RPMI7951 (cell line): ENCODE data around the gene RPUSD3. TPM values are rescaled to one million over a fixed set of nuclear protein-coding genes. Genes with fewer than 3 reads are reported as not detected.

Experiments
- DNase-seq: peaks from one replicate; pipeline ENCODE4 v3.0.0-alpha.2; 2012; ENCODE audit warnings: low read depth
- total RNA-seq: library from RNA; depleted of rRNA; stranded (reverse); fragments of >200 nt; shearing (Covaris generic); gene quantifications from 2 replicates; pipeline ENCODE4 v1.2.3, GENCODE V29; 2014; rRNA removed

RPUSD3 gene
- total RNA-seq, 1 experiment from 2014 or later, result 49.5 TPM

DNA sequence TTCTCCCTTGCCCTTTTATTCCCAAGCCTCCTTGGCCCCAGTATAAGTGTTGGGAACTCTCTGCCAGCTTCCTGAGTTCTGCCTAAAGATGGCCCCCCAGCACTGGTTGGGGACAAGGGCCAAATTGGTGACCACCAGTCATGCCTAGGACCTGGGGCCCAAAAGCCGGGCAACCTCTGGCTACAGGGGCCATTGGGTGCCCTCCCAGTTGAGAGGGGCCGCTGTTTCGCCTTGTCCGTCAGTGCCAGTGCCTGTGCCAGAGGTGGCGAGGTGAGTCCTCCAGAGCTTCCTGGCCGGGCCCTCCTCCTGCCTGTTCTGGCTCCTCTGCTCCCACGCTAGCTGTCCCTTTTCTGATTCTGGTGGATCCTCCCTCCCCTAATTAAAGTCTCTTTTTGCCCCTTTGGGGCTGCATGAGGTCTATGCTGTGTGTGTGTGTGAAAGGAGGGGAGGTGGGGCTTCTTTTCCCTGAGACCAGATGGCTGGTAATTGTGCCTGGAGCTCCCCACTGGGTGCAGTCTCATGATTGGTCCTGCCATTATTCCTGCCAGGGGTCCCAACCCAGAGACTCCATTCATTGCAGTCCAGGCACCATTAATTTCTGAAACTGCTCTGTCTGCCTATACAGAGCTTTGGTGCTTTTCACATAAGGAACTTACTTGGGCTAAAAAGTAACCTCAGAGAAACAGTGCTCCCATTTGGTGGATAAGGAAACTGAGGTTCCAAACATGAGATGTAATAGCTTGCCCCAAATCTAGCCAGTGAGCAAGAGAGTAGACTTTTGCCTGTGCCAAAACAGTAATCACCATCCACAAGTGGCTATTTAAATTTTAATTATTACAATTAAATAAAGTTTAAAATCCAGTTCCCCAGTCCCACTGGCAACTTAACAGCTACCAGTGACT lies 36.9 kb downstream of the RPUSD3 start:
- no peak for DNase-seq

DNA sequence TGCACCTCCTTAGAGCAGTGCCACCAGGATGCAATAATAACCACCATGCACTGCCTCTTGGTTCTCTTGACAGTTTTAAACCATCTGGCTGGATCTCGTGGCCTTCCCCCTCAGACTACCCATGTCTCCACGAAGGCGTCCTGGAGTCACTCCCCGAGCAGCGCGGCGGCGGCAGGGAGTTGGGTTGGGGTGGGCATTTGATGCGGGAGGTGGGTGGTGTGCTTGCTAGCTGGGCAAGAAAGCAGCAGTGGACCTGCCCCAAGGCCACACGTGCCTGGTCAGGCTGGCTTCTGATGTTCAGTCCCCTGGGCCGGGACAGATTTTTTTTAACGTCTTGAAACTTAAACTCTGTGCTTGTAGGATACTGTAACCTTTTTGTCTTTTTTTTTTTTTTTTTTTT lies 37.7 kb downstream of the RPUSD3 start:
- DNase-seq, result no peak

DNA sequence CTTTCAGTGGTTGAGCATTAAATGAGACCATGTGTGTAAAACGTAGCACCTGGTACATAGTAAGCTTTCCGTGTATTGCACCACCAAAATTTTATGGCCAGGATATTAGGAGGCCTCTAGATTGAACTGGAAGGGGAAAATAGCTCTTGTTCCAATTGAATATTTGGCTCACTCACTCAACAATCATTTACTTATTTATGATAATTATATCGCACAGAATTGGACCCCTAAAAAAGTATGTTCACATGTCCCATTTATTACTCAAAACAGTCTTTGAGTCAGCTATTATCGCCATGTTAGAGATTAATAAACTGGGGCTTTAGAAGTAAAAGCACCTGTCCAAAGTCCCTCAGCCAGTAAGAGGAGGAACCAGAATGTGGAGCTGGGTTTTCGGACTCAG lies 38.8 kb downstream of the RPUSD3 start:
- DNase-seq, result no peak

DNA sequence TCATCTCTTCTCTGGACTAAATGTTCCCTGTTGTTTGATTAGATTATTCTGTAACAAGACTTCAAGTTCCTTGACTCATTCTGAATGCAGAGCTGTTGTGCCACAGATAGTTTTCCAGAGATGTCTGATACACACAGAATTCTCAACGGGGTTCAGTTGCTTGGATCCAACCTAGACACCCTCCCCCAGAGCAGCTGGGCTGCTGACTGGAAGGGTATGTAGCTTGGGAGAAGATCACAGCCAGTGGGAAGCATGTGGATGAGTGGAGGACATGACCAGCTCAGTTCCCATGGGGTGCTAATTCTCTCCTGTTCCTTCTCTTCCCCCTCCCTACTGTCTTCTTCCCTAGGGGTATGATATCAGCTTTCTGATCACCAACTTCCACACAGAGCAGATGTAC lies 40.3 kb downstream of the RPUSD3 start:
- DNase-seq, result no peak

DNA sequence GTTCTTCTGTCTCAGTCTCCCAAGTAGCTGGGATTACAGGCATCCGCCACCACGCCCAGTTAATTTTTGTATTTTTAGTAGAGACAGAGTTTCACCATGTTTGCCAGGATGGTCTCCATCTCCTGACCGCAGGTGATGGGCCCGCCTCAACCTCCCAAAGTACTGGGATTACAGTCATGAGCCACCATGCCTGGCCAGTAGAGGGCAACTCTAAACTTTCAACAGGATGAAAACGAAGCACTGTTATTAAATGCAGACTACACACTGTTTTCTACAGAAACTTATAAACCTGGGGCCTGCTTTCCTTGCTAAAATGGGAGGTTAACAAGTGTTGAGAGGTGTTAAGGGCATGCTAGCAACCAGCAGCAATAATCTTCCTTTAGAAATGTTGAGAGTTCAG lies 43.3 kb downstream of the RPUSD3 start:
- no peak for DNase-seq

DNA sequence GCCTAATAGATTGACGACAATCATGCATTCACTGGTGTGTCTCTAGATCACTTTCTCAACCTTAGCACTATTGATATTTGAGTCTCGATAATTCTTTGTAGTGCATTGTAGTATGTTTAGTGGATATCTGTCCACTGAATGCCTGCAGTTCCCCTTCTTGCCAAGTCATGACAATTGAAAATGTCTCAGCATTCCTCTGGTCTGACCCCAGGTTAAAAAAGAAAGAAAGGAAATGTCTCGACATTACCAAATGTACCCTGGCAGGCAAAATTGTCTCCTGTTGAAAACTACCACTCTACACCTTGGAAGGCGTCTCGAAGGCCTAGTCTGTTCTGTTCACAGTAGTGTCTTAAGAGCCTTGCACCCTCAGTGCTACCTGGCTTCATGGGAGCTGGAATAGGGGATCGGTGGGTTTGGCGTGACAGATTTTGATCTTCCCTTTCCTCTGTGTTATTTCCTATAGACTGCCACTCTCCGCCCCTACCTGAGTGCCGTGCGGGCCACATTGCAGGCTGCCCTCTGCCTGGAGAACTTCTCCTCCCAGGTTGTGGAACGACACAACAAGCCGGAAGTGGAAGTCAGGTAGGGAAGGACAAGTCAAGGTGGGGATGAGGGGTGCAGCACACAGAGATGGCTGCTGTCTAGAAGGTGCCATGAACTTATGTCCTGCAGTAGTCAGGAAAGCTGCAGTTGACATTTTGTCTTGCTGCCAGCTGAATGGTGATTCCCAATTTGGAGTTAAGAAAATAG lies 46.4 kb downstream of the RPUSD3 start:
- no peak for DNase-seq

DNA sequence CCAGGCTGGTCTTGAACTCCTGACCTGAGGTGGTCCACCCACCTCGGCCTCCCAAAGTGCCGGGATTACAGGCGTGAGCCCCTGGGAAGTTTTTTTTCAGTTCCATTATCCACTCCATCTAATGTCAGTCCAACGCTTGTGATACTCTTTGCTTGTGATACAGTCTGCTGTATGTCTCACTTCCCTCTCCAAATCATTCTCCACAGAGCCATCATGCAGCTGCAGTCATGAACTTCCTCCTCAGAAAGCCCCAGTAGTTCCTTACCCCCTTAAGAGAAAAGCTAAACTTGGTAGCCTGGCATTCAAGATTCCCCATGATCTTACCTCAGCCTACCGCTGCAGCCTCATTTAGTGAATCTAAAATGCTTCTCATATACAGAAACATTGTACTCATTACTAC lies 48.6 kb downstream of the RPUSD3 start:
- DNase-seq, result no peak

DNA sequence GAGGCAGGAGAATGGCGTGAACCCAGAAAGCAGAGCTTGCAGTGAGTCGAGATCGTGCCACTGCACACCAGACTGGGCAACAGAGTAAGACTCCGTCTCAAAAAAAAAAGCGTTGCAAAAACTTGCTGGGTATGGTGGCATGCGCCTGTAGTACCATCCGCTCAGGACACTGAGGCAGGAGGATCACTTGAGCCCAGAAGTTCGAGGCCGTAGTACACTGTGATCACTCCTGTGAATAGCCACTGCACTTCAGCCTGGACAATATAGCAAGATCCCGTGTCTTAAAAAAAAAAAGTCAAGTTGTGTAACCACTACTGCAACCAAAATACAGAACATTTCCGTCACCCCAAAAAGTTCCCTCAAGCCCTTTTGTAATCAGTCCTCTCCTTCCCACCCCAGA lies 49.4 kb downstream of the RPUSD3 start:
- no peak for DNase-seq

DNA sequence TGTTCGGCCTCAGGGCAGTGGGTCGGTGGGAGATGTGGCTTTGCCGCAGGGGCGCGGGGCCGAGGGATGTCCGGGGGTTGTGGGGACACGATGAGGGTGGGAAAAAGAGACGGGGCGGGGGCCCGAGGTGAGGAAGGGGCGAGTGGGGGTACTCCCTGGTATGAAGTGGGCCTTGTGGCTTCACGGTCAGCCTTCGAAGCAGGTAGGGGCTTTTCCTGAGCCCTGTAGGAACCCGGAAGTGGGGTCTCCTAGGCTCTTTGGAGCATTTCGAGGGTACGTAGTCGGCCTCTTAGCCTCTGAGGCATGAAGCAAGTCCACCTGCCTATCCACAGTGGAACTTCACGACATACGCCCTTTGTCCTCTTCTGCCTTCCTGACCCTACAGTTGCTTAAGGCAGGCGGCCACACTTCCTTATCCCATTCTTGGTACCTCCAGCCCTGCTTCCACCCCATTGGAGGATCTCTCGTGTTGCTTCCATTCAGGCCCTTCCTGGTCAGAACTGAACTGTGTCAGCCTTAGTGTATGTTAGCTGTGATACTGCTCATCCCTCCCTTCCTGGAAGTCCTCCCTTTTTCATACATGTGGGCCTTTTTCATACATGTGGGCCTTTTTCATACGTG lies 50.5 kb downstream of the RPUSD3 start:
- DNase-seq, result peak; percentile 48

DNA sequence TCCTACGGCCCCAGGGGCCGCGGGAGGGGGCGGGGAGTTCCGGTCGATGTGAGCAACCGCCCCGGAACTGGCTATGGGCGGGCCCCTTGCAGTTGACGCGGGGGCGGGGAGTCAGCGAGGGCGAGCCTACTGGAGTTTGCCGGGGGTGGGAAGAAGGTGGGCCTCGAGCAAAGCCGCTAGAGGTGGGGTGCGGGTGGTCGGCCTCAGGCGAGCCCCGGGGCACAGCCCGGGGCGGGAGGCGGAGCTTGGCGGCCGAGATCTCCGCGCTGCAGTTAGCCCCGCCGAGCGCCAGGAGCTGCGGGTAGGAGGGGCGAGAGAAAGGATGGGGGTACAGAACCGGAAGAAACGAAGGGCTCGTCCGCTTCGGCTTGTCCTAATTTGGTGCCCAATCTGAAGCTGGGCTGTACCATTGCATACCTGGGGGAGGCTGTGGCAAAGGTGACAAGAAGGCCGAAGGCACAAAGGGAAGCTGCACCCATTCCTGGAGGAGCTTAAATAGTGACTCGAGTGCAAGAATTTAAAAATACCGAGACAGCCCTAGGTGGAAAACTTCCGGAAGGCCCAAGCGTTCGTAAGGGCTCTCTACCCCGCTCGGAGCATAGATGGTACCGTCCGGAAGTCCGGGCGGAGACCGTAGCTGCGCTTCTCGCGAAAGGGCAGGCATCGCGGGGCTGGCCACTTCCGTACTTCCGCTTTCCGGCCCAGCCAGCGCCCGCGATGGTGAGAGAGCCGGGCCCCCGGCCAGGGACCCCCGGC lies 51.2 kb downstream of the RPUSD3 start, which contains the start of the genes ARPC4 and TADA3:
Gene ARPC4 (plus strand): TSS at position 678 of the 756 bp plus-strand sequence. CDS start 40 bp downstream, at position 718.
Gene TADA3 (minus strand): TSS at position 69 of the 756 bp plus-strand sequence. CDS start 1,007 bp downstream, outside the sequence.
- DNase-seq, result peak; percentile 96

DNA sequence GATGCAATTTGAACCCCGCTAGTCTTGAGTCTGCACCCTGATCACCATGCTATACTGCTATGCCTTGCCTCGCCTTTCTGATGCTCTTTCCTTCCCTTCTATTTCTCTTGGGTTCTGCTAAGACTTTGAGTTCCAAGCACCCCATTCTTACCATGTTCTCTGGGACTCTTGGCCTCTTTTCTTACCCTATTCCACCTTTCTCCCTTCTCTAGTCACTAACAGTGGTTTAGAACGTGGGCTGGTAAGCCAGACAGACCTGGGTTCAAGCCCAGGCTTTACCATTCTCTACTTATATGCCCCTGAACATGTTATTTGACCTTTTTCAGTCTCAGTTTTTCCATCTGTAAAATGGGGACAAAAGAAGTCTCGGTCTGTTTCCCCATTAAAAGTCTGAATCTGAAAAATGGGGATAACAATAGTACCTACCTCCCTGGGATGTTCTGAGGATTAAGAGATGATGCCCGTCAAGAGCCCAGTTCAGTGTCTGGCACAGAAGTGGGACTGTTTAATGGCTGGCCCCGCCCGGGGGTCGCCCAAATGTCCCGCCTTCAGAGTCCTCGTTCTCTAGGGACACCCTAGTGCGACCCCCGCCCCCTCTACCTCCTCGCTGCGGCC lies 51.9 kb downstream of the RPUSD3 start:
- no peak for DNase-seq

DNA sequence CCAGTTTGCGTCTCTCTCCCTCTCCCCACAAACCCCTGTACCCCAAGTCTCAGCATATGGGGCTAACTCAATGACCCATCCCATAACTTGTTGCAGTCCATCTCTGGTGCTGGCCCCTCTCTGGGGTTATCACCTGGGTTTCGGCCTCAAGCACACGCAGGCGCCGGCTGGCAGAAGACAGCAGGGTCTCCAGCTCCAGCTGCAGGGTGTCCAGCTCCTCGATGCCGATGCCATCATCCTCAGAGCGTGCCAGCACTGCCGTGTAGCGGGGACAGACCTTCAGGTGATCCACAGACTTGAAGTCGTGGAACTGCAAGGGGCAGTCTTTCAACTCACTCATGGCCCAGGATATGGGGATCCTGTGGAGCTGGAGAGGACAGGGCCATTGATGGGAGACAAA lies 52.7 kb downstream of the RPUSD3 start:
- no peak for DNase-seq

Other genes with a start within 250 kb of the RPUSD3 start
- 34.9 and 38.7 TPM in 2 replicates for gene MTMR14, start 194.5 kb downstream of the RPUSD3 start, total RNA-seq
- gene CPNE9, start 140.2 kb downstream of the RPUSD3 start, total RNA-seq, result not detected in 2 replicates
- 14.2 and 15.2 TPM in 2 replicates for gene BRPF1, start 112.3 kb downstream of the RPUSD3 start, total RNA-seq
- gene OGG1, start 94.1 kb downstream of the RPUSD3 start, total RNA-seq, result 31.2 and 34.4 TPM in 2 replicates
- gene CAMK1, start 74.1 kb downstream of the RPUSD3 start, total RNA-seq, result 40.4 and 46.9 TPM in 2 replicates
- gene TADA3, start 51.5 kb downstream of the RPUSD3 start, total RNA-seq, result 99.1 and 107 TPM in 2 replicates
- gene ARPC4, start 50.9 kb downstream of the RPUSD3 start, total RNA-seq, result 254 and 426 TPM in 2 replicates
- 4.7 and 7.4 TPM in 2 replicates for gene TTLL3, start 33.7 kb downstream of the RPUSD3 start, total RNA-seq
- not detected in 2 replicates for gene CIDEC, start 36.2 kb upstream of the RPUSD3 start, total RNA-seq
- gene JAGN1, start 46.6 kb upstream of the RPUSD3 start, total RNA-seq, result 34.7 and 36.8 TPM in 2 replicates
- gene IL17RE, start 58.8 kb upstream of the RPUSD3 start, total RNA-seq, result not detected in 2 replicates
- 23.2 and 25.8 TPM in 2 replicates for gene IL17RC, start 73.1 kb upstream of the RPUSD3 start, total RNA-seq
- 32.1 and 38.9 TPM in 2 replicates for gene CRELD1, start 89.8 kb upstream of the RPUSD3 start, total RNA-seq
- 0.98 and 1.2 TPM in 2 replicates for gene PRRT3, start 108.4 kb upstream of the RPUSD3 start, total RNA-seq
- 56.0 and 59.1 TPM in 2 replicates for gene EMC3, start 142.8 kb upstream of the RPUSD3 start, total RNA-seq
- gene FANCD2, start 182.4 kb upstream of the RPUSD3 start, total RNA-seq, result 32.3 and 37.5 TPM in 2 replicates